HepG2 (cell line): ENCODE measurements around the gene ISCA1. TPM values are rescaled to one million over a fixed set of nuclear protein-coding genes. Genes with fewer than 3 reads are reported as not detected.

ENCODE experiments used
- ATAC-seq: fragments of 200-7000 bp; cut with Tn5 transposase; 3 replicates; pipeline ENCODE4 v1.9.1; 2020; ENCODE audit warnings: mild to moderate bottlenecking, moderate library complexity
- BruUV-seq: library from RNA; stranded (reverse); fragments of 400-500 nt; replicated peaks from 2 replicates; lab custom pipeline; 2021; lab: Mats Ljungman, UMichigan
- CTCF ChIA-PET: fragments of 300-600 bp; formaldehyde crosslinking; extraction: SDS; loops from one replicate; lab custom pipeline; 2021; ENCODE audit warnings: low total read pairs, inconsistent platforms, low intra/inter-chr PET ratio; lab: Yijun Ruan, JAX
- POLR2A ChIA-PET: fragments of 350-600 bp; sonication (Branson Sonifier 250); formaldehyde crosslinking; loops from one replicate; lab custom pipeline; 2020; ENCODE audit warnings: antibody characterized with exemption, inconsistent platforms; lab: Yijun Ruan, JAX
- DNase-seq: peaks from one replicate; pipeline ENCODE4 v3.0.0-alpha.2; 2015; ENCODE audit warnings: low spot score
- FAIRE-seq: peaks from 3 replicates; lab custom pipeline; 2011; peaks lifted over from hg19 to GRCh38; lab: Jason Lieb, UNC
- H2AFZ ChIP-seq: one replicate; pipeline ENCODE4 v1.6.1; 2011; ENCODE audit warnings: low read length, inconsistent platforms
- H3K27ac ChIP-seq: fragments of 300-600 bp; 3 replicates; pipeline ENCODE4 v1.8.0; 2011; ENCODE audit warnings: mixed run types, mild to moderate bottlenecking, mixed read lengths, low read length, inconsistent platforms; ENCODE audit not compliant: insufficient read depth; ENCODE audit errors: extremely low read length
- H3K27me3 ChIP-seq, 2 experiments: fragments of 200-600 bp in 1 of 2; 2 replicates in 1 of 2; 3 replicates in 1 of 2; pipeline versions ENCODE4 v1.6.0 to v1.8.0; 2011; ENCODE audit warnings: low read length in 2 of 2, mild to moderate bottlenecking in 2 of 2, moderate library complexity in 2 of 2, inconsistent platforms in 1 of 2; ENCODE audit not compliant: insufficient read depth in 2 of 2, control insufficient read depth in 1 of 2
- H3K36me3 ChIP-seq, 2 experiments: fragments of 200-600 bp in 1 of 2; replicated peaks in 1 of 2; 2 replicates in 1 of 2; 3 replicates in 1 of 2; pipeline versions ENCODE4 v1.5.1 to v1.8.0; 2011; ENCODE audit warnings: low read length in 2 of 2, inconsistent platforms in 1 of 2; ENCODE audit not compliant: insufficient read depth in 2 of 2, control insufficient read depth in 1 of 2
- H3K4me1 ChIP-seq: 2 replicates; pipeline ENCODE4 v1.5.1; 2012; ENCODE audit warnings: low read length, inconsistent platforms; ENCODE audit not compliant: insufficient read depth
- H3K4me2 ChIP-seq: 2 replicates; pipeline ENCODE4 v1.6.0; 2011; ENCODE audit warnings: low read depth, low read length, inconsistent platforms
- H3K4me3 ChIP-seq, 3 experiments: fragments of 200-600 bp in 1 of 3; sonication (generic), shearing (Covaris generic) in 1 of 3; replicated peaks in 1 of 3; 2 replicates each; pipeline ENCODE4 v1.5.1; 2011 to 2016; ENCODE audit warnings: low read length in 3 of 3, inconsistent platforms in 2 of 3, low read depth in 2 of 3, mild to moderate bottlenecking in 2 of 3, control low read depth in 1 of 3, mixed read lengths in 1 of 3; ENCODE audit not compliant: insufficient read depth in 1 of 3
- H3K79me2 ChIP-seq: one replicate; pipeline ENCODE4 v1.6.1; 2011; ENCODE audit warnings: low read length, inconsistent platforms; ENCODE audit not compliant: insufficient read depth
- H3K9ac ChIP-seq: 2 replicates; pipeline ENCODE4 v1.6.0; 2011; ENCODE audit warnings: mild to moderate bottlenecking, low read depth, low read length, inconsistent platforms; ENCODE audit not compliant: insufficient read depth
- H3K9me3 ChIP-seq: 2 replicates; pipeline ENCODE4 v1.5.1; 2012; ENCODE audit warnings: mild to moderate bottlenecking, low read length
- H4K20me1 ChIP-seq: 2 replicates; pipeline ENCODE4 v1.6.0; 2011; ENCODE audit warnings: inconsistent platforms, mild to moderate bottlenecking, low read length, moderate library complexity; ENCODE audit not compliant: insufficient read depth
- IRX3 ChIP-seq: sonication (generic); formaldehyde crosslinking; IDR thresholded peaks from 2 replicates; pipeline ENCODE4 v1.8.1; 2023; ENCODE audit warnings: mild to moderate bottlenecking, low read depth, missing genetic modification reagents, borderline replicate concordance
- MIXL1 ChIP-seq: IDR thresholded peaks from 2 replicates; pipeline ENCODE4 v1.6.1; 2016
- MZF1 ChIP-seq: sonication (generic); formaldehyde crosslinking; IDR thresholded peaks from 2 replicates; pipeline ENCODE4 v1.8.1; 2023; ENCODE audit warnings: mild to moderate bottlenecking, missing genetic modification reagents, borderline replicate concordance
- TRIM24 ChIP-seq: sonication (generic); formaldehyde crosslinking; IDR thresholded peaks from 2 replicates; pipeline ENCODE4 v1.8.0; 2022; ENCODE audit warnings: mild to moderate bottlenecking, missing genetic modification reagents
- XRCC5 ChIP-seq: fragments of 200-400 bp; formaldehyde crosslinking; optimal IDR thresholded peaks from 2 replicates; pipeline ENCODE3; 2017; ENCODE audit warnings: mild to moderate bottlenecking, low read length
- ZC3H4 ChIP-seq: sonication (generic); formaldehyde crosslinking; IDR thresholded peaks from 2 replicates; pipeline ENCODE4 v1.4.0; 2020; ENCODE audit warnings: missing genetic modification reagents, borderline replicate concordance
- ZNF136 ChIP-seq: sonication (generic); formaldehyde crosslinking; IDR thresholded peaks from 2 replicates; pipeline ENCODE4 v1.8.1; 2022; ENCODE audit warnings: low read depth, mild to moderate bottlenecking, moderate library complexity, missing genetic modification reagents
- ZNF441 ChIP-seq: sonication (generic); formaldehyde crosslinking; IDR thresholded peaks from 2 replicates; pipeline ENCODE4 v1.7.0; 2021; ENCODE audit warnings: missing genetic modification reagents, borderline replicate concordance
- ZNF546 ChIP-seq: sonication (generic); formaldehyde crosslinking; conservative IDR thresholded peaks from 2 replicates; pipeline ENCODE4 v1.8.1; 2023; ENCODE audit warnings: mild to moderate bottlenecking, missing genetic modification reagents
- ZNF646 ChIP-seq: sonication (generic); formaldehyde crosslinking; IDR thresholded peaks from 2 replicates; pipeline ENCODE4 v1.9.0; 2021; ENCODE audit warnings: mild to moderate bottlenecking, missing genetic modification reagents
- ZNF784 ChIP-seq: sonication (generic); formaldehyde crosslinking; IDR thresholded peaks from 2 replicates; pipeline ENCODE4 v1.5.1; 2020; ENCODE audit warnings: missing genetic modification reagents, mild to moderate bottlenecking, borderline replicate concordance
- WGBS: methylation state at CpG from one replicate; pipeline ENCODE4 v1.1.6; 2017; ENCODE audit warnings: low lambda C conversion rate; 5-methylcytosine and 5-hydroxymethylcytosine counted together
- in situ Hi-C: cut with HindIII; loops from 2 replicates; pipeline ENCODE4 v1.10.0; 2017; ENCODE audit warnings: low pct_unique_long_range_greater_than_20kb; ENCODE audit not compliant: extremely low pct_ligation_motif_present
- intact Hi-C: fragments of 100-400 bp; cut with micrococcal nuclease; formaldehyde crosslinking; loops from one replicate; pipeline ENCODE4 v1.10.0; 2022; ENCODE audit not compliant: unreplicated experiment
- polyA plus RNA-seq, 8 experiments: library from polyadenylated mRNA; depleted of rRNA in 3 of 8; stranded (reverse) in 7 of 8; unstranded in 1 of 8; fragments of >200 nt; fragmentation: Illumina TruSeq in 4 of 8; extraction: Trizol in 4 of 8; gene quantifications; 2 replicates each; pipeline versions ENCODE4 v1.2.1 to v1.2.3, GENCODE V29; 2011 to 2016; ENCODE audit warnings: low read depth in 4 of 8, missing spikeins in 1 of 8, mixed read lengths in 1 of 8; ENCODE audit not compliant: insufficient read depth in 1 of 8
- total RNA-seq, 5 experiments: library from RNA; depleted of rRNA; stranded (reverse); fragments of >200 nt; fragmentation: Illumina TruSeq; extraction: Trizol; gene quantifications; 2 replicates each; pipeline ENCODE4 v1.2.3, GENCODE V29; 2016; ENCODE audit warnings: low read depth in 1 of 5
- TF ChIP-seq, protein P1 (sequence below): sonication (generic); formaldehyde crosslinking; IDR thresholded peaks from 2 replicates; pipeline ENCODE4 v1.4.0; 2020; ENCODE audit warnings: missing genetic modification reagents; ENCODE audit errors: not compliant biosample characterization
- TF ChIP-seq, protein P2 (sequence below): sonication (generic); formaldehyde crosslinking; conservative IDR thresholded peaks from 2 replicates; pipeline ENCODE4 v1.4.0; 2020; ENCODE audit warnings: missing genetic modification reagents

ISCA1 gene
- total and polyA plus RNA-seq, 2 of the 13 experiments (the other 11 are each of a cell fraction or from before 2014, with no cell fraction given) = 29.2 to 40.9 TPM

DNA sequence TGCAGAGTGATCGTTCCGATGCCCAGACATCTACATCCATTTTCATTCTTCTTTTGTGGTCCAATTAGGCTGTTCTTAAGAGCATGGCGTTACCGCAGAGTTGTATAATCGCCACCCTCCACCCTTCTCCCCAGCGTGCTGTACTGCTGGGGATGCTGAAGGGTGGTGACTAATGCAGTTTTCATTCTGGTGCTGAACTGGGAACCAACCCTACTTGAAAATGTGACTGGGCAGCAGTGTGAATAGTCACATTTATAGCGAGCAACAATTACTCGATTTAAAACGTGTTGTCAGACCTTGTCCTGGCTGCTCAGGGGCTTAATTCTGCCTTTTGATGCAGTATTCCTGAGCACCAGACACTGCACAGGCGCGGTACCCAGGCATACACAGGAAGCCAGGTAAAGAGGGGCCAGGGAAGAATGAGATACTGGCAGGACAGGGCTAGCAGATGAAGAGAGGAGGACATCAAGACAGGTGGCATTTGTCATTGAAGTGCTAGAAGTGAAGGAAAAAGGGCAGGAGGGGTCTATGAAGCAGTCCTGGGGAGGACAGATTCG, 719 bp upstream of the ISCA1 start:
- DNase-seq (no peak), FAIRE-seq (no peak), ATAC-seq (peak; percentile 39)
- in situ Hi-C loops = loop anchor here (10.0 kb wide), 1 partner anchor 338 kb away; the partner anchor contains the start of gene NAA35
- no peaks in the 10 kb centered on the region for H3K27me3 ChIP-seq
- H3K4me3 ChIP-seq = peak overlapping the region; percentile 69 to 93 (median 86)
- ChIA-PET POLR2A (interaction anchor here (0.7 to 2.1 kb wide), 6 partner anchors 16 to 123 kb away, joined by 3 to 15 read pairs (median 4); no protein-coding TSS in a partner anchor), CTCF (no interaction called here)
- peaks cover 36% of the 10 kb centered on the region for H3K79me2 ChIP-seq
- peaks cover 49% of the 10 kb centered on the region for H3K4me1 ChIP-seq
- no peaks in the 10 kb centered on the region for H3K9me3 ChIP-seq
- WGBS = 26% methylated on average over 12 of the region's 12 CpGs
- H3K9ac ChIP-seq = peak overlapping the region; percentile 71
- peak overlapping the region; percentile 97 for H3K27ac ChIP-seq
- H3K4me2 ChIP-seq = peak overlapping the region; percentile 84
- peaks cover 12% of the 10 kb centered on the region for H4K20me1 ChIP-seq
- peaks cover 2 to 9% of the 10 kb centered on the region in 2 experiments; a peak in 1 of 5 replicates for H3K36me3 ChIP-seq
- TSS peak; percentile 86 for BruUV-seq
- intact Hi-C loops = loop anchor here (5.0 to 10.0 kb wide), 2 partner anchors 122 to 191 kb away; no protein-coding TSS in a partner anchor
- peak overlapping the region; percentile 66 for H2AFZ ChIP-seq
- TF ChIP-seq ZNF546 (CRISPR knock-in tag) (no peak), TRIM24 (no peak), ZNF441 (0 out of 2 replicates have a peak, but pooled peaks have one; percentile 1), MIXL1 (CRISPR knock-in tag) (no peak), MZF1 (CRISPR knock-in tag) (no peak), ZC3H4 (CRISPR knock-in tag) (no peak), XRCC5 (no peak), ZNF136 (CRISPR knock-in tag) (no peak), ZNF784 (CRISPR knock-in tag) (0 out of 2 replicates have a peak, but pooled peaks have one; percentile 12), ZNF646 (CRISPR knock-in tag) (no peak), IRX3 (0 out of 2 replicates have a peak, but pooled peaks have one; percentile 50)
- TF ChIP-seq, protein P1, sequence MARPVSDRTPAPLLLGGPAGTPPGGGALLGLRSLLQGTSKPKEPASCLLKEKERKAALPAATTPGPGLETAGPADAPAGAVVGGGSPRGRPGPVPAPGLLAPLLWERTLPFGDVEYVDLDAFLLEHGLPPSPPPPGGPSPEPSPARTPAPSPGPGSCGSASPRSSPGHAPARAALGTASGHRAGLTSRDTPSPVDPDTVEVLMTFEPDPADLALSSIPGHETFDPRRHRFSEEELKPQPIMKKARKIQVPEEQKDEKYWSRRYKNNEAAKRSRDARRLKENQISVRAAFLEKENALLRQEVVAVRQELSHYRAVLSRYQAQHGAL (CRISPR knock-in tag) = no peak
- TF ChIP-seq, protein P2, sequence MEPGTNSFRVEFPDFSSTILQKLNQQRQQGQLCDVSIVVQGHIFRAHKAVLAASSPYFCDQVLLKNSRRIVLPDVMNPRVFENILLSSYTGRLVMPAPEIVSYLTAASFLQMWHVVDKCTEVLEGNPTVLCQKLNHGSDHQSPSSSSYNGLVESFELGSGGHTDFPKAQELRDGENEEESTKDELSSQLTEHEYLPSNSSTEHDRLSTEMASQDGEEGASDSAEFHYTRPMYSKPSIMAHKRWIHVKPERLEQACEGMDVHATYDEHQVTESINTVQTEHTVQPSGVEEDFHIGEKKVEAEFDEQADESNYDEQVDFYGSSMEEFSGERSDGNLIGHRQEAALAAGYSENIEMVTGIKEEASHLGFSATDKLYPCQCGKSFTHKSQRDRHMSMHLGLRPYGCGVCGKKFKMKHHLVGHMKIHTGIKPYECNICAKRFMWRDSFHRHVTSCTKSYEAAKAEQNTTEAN (CRISPR knock-in tag) = 0 out of 2 replicates have a peak, but pooled peaks have one; percentile 6
